ENCODE measurements around the gene ANK3. TPM values are rescaled to one million over a fixed set of nuclear protein-coding genes. Genes with fewer than 3 reads are reported as not detected.

The ANK3 gene
- total RNA-seq, 1 experiment from 2014 or later = 29.8 TPM

DNA sequence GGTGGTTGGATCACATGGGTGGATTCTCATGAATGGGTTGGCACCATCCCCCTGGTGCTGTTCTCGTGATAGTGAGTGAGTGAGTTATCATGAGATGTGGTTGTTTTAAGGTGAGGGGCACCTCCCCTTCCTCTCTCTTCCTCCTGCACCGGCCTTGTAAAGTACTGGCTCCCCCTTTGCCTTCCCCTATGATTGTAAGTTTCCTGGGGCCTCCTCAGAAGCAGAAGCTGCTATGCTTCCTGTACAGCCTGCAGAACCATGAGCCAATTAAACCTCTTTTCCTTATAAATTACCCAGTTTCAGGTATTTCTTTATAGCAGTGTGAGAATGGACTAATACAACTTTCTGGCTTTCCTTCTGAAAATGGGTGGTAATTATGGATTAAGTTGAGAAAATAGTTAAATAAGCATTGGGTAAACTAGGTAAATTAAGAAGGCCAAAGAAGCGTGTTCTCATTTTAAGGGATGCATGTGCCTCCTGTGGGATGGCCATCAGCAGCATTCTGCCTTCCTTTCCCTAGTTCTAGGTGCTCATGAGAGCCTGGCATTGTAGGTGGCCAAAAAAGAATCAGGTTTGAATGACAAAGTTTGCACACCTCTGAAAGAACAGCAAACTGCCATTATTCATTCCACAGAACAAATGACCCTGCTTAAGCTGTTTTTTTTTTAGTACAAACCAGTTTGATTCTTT is 242.0 kb downstream of the ANK3 start:
- H3K4me3 Mint-ChIP-seq (ENCODE audit: low read depth, unreplicated experiment) = peak overlapping the region; percentile 21
- intact Hi-C loops (cut with micrococcal nuclease; ENCODE audit: unreplicated experiment) = loop anchor here (2.0 kb wide), 1 partner anchor 23 kb away; no protein-coding TSS in a partner anchor

DNA sequence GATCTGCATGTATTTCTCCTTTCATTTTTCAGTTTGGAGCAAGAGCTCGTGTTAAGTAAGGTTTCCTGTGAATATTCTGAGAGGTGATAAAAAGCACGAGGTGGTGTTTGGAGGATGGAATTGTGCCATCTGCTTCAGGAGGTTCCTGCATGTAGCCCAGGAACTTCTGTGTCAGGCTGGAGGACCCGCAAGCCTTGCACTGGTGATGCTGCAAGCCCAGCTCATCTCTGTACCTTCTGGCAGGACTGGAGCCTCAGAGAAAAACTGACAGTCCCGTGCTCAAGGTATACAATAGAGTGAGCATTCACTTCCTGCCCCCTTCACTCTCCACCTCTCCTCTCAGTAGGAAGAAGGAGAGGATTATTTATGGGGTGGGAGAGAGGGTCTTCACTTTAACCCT is 242.7 kb downstream of the ANK3 start:
- TF ChIP-seq, protein P1, sequence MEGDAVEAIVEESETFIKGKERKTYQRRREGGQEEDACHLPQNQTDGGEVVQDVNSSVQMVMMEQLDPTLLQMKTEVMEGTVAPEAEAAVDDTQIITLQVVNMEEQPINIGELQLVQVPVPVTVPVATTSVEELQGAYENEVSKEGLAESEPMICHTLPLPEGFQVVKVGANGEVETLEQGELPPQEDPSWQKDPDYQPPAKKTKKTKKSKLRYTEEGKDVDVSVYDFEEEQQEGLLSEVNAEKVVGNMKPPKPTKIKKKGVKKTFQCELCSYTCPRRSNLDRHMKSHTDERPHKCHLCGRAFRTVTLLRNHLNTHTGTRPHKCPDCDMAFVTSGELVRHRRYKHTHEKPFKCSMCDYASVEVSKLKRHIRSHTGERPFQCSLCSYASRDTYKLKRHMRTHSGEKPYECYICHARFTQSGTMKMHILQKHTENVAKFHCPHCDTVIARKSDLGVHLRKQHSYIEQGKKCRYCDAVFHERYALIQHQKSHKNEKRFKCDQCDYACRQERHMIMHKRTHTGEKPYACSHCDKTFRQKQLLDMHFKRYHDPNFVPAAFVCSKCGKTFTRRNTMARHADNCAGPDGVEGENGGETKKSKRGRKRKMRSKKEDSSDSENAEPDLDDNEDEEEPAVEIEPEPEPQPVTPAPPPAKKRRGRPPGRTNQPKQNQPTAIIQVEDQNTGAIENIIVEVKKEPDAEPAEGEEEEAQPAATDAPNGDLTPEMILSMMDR (IDR thresholded peaks at IDR 0.05; ENCODE audit: unreplicated experiment) = no peak
- H3K9me3 Mint-ChIP-seq (ENCODE audit: low read depth, unreplicated experiment) = peaks cover 6% of the 10 kb centered on the region
- H3K27ac Mint-ChIP-seq (ENCODE audit: unreplicated experiment) = peak overlapping the region; percentile 21
- intact Hi-C loops (cut with micrococcal nuclease; ENCODE audit: unreplicated experiment) = no loop called here
- H3K4me3 Mint-ChIP-seq (ENCODE audit: low read depth, unreplicated experiment) = no peak overlapping the region
- DNase-seq = no peak
- BruUV-seq (replicated peaks) = no TSS peak
- H3K27me3 Mint-ChIP-seq (ENCODE audit: unreplicated experiment) = no peaks in the 10 kb centered on the region
- peaks cover 62% of the 10 kb centered on the region for H3K4me1 Mint-ChIP-seq (ENCODE audit: low read depth, unreplicated experiment)
- CTCF ChIA-PET = no interaction called here
- peaks cover 5% of the 10 kb centered on the region for H3K36me3 Mint-ChIP-seq (ENCODE audit: insufficient read depth, unreplicated experiment)

More for the DNA sequence above, 242.0 kb downstream of the ANK3 start:
- H3K27me3 Mint-ChIP-seq (ENCODE audit: unreplicated experiment) = no peaks in the 10 kb centered on the region
- BruUV-seq (replicated peaks) = no TSS peak
- no peak for DNase-seq
- peak overlapping the region; percentile 16 for H3K27ac Mint-ChIP-seq (ENCODE audit: unreplicated experiment)
- peaks cover 6% of the 10 kb centered on the region for H3K9me3 Mint-ChIP-seq (ENCODE audit: low read depth, unreplicated experiment)
- TF ChIP-seq, protein P1 (IDR thresholded peaks at IDR 0.05; ENCODE audit: unreplicated experiment) = no peak
- H3K4me1 Mint-ChIP-seq (ENCODE audit: low read depth, unreplicated experiment) = peaks cover 62% of the 10 kb centered on the region
- CTCF ChIA-PET = no interaction called here
- peaks cover 5% of the 10 kb centered on the region for H3K36me3 Mint-ChIP-seq (ENCODE audit: insufficient read depth, unreplicated experiment)

DNA sequence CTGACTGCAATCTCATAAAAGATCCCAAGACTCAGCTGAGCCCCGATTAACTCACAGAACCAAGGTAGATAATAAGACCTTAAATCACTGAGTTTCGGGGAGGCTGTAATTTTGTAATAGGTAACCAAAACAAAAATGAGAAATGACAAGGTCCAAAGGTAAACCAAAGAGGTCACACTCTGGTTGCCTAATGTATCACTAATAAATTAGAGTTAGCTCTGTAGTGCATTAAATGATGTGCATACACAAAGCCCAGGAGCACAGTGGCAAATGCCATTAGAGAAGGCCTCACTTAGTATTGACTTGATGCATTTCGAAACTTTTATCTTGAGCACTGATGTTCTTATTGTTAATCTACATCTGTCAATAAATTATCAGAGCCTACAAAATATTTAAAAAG is 245.6 kb downstream of the ANK3 start:
- intact Hi-C loops (cut with micrococcal nuclease; ENCODE audit: unreplicated experiment) = no loop called here
- CTCF ChIA-PET = interaction anchor here (1.4 kb wide), 1 partner anchor 29 kb away, joined by 5 read pairs; no protein-coding TSS in a partner anchor
- Mint-ChIP-seq H3K36me3 (ENCODE audit: insufficient read depth, unreplicated experiment) (peaks cover 5% of the 10 kb centered on the region), H3K4me1 (ENCODE audit: low read depth, unreplicated experiment) (peaks cover 46% of the 10 kb centered on the region), H3K27ac (ENCODE audit: unreplicated experiment) (peak overlapping the region; percentile 15), H3K27me3 (ENCODE audit: unreplicated experiment) (no peaks in the 10 kb centered on the region), H3K4me3 (ENCODE audit: low read depth, unreplicated experiment) (no peak overlapping the region), H3K9me3 (ENCODE audit: low read depth, unreplicated experiment) (no peaks in the 10 kb centered on the region)
- DNase-seq = no peak
- TF ChIP-seq, protein P1 (IDR thresholded peaks at IDR 0.05; ENCODE audit: unreplicated experiment) = no peak
- BruUV-seq (replicated peaks) = no TSS peak

DNA sequence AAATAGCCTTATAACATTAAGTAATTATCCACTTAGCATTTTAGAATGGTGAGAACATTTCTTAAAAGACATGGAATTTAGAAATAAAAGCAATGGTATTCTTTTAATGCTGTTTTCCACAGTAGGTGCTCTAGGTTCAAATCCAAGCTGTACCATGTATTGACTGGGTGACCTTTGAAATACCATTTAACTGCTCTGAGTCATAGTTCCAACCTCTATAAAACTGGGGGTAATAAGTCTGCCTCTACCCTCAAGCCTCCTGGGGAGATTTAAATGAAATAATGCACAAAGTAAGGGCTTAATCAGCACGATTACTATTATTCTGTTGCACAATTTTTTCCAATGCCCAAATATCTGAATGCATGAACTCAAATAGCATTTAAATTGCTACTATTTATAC is 246.9 kb downstream of the ANK3 start:
- TF ChIP-seq, protein P1 (IDR thresholded peaks at IDR 0.05; ENCODE audit: unreplicated experiment) = no peak
- no peaks in the 10 kb centered on the region for H3K9me3 Mint-ChIP-seq (ENCODE audit: low read depth, unreplicated experiment)
- DNase-seq = no peak
- no peak overlapping the region for H3K4me3 Mint-ChIP-seq (ENCODE audit: low read depth, unreplicated experiment)
- H3K27ac Mint-ChIP-seq (ENCODE audit: unreplicated experiment) = no peak overlapping the region
- BruUV-seq (replicated peaks) = no TSS peak
- H3K4me1 Mint-ChIP-seq (ENCODE audit: low read depth, unreplicated experiment) = peaks cover 33% of the 10 kb centered on the region
- CTCF ChIA-PET = no interaction called here
- H3K27me3 Mint-ChIP-seq (ENCODE audit: unreplicated experiment) = no peaks in the 10 kb centered on the region
- intact Hi-C loops (cut with micrococcal nuclease; ENCODE audit: unreplicated experiment) = no loop called here
- peaks cover 4% of the 10 kb centered on the region for H3K36me3 Mint-ChIP-seq (ENCODE audit: insufficient read depth, unreplicated experiment)
